HG02981 (cell line): ENCODE results near the gene TDRD10.

Experiments used
- ATAC-seq: cut with Tn5 transposase; IDR thresholded peaks from one replicate; pipeline ENCODE4 v1.9.1; 2021; ENCODE audit warnings: mild to moderate bottlenecking, moderate library complexity; ENCODE audit not compliant: unreplicated experiment

Gene TDRD10, protein sequence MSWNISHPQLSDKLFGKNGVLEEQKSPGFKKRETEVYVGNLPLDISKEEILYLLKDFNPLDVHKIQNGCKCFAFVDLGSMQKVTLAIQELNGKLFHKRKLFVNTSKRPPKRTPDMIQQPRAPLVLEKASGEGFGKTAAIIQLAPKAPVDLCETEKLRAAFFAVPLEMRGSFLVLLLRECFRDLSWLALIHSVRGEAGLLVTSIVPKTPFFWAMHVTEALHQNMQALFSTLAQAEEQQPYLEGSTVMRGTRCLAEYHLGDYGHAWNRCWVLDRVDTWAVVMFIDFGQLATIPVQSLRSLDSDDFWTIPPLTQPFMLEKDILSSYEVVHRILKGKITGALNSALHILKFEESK

DNA sequence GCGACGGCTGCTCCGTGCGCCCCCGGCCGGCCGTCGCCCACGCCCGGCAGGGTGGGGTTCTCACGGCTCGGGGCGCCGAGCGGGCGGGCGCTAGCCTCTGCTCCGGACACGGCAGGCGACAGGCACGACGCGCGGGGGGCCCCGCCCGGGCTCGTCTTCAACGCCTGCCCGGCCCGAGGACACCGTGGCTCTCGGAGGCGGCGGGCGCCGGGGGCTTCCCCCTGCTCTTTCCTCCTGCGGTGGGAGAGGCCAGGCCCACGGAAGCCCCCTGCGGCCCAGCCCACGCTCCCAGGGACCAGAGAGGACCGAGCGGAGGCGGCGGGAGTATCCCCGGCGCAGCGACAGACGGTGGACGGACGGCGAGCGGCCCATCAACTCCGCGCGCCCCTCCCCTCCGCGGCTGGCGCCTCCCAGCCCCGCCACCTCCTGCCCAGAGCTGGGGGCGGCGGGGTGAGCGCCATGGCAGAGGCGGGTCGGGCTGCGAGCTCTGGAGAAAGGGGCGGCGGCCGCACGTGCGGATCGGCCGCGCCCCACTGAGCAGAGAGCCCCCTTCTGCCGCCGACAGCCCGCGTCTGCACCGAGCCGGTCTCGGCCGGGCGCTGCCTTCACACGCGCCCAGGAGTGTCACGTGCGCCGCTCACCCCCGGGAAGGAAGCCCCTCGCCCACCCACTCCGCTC, at the start of gene TDRD10, which contains the start of gene SHE:
TSS of gene TDRD10 (plus strand) at position 154 of the 678 bp plus-strand sequence. CDS start 4,685 bp downstream, outside the sequence.
TSS of gene SHE (minus strand) at position 347 of the 678 bp plus-strand sequence. CDS start 386 bp downstream, outside the sequence.
- ATAC-seq: no peak

DNA sequence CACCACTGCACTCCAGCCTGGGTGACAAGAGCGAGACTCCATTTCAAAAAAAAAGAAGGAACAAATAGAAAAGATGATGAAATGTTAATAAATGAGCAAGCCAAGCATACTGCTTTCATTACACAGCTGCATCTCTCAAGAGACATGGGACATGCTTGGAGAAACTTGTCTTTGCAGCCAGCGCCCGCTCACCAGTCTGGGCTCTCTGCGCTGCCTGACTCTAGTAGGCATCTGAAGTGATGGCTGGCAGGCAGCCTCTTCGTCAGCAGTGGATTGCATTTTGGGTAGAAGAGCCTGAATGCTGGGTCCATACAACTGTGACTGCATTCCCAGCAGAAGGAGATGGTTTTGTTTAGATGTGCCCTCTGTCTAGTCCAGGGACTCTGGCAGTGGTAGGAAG, 48.9 kb upstream of the TDRD10 start:
- no peak for ATAC-seq

DNA sequence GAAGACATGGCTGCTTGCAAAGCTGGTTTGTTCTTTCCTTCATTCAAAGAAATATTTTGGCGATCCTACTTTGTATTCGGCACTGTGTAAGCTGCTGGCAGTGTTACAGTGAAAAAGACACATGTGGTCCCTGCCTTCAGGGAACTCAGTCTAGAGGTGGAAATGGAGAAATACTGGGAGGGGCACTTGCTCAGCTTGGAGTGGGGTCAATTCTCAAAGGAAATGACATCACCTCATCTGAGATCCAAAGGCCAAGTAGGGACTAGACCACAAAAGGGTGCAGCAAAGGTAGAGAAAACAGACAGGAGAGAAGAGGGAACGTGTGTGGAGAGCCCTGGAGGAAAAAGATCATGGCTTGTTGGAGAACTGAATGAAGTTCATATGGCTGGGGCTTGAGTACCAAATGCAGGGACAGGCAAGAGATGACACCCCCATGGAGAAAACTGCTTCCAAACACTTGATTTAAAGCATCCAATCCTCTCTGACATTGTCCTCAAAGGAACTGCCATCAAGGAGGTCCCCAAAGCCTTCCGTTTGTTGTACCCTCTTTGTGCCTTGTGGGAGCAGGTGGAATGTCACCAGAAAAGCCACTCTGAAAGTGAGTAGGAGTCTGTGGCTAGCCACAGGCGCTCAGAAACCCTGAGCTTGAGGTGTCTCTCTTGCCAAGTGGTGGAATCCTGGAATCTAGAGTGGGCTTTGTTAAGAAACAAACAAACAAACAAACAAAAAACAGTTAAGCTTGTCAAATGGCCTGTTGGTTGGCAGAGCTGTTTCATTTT, 48.3 kb upstream of the TDRD10 start:
- ATAC-seq: no peak

DNA sequence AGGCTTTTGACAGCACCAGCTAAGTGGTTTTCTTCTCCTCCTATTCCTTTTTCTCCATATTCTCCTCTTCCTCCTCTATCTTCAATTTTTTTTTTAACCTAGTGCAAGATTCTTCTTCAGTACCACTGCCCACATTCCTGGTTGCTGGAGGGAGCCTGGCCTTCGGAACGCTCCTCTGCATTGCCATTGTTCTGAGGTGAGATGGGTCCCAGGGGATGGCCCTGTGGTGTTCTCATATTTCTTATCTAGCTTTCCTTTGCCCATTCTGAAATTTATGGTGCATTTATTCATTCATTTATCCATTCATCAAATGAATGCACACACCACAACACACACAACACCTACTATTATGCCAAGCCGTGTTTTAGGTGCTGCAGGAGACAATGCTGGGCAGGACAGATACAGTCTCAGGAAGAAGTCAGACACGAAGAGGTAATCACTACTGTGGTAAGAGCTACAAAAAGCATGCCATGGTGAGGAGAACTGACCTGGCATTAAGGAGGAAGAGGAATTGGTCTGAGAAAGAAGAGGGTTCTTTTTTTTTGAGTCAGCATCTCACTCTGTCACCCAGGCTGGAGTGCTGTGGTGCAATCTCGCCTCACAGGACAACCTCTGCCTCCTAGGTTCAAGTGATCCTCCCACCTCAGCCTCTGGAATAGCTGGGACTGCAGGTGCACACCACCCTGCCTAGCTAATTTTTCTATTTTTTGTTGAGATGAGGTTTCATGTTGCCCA, 47.5 kb upstream of the TDRD10 start:
- ATAC-seq: no peak

DNA sequence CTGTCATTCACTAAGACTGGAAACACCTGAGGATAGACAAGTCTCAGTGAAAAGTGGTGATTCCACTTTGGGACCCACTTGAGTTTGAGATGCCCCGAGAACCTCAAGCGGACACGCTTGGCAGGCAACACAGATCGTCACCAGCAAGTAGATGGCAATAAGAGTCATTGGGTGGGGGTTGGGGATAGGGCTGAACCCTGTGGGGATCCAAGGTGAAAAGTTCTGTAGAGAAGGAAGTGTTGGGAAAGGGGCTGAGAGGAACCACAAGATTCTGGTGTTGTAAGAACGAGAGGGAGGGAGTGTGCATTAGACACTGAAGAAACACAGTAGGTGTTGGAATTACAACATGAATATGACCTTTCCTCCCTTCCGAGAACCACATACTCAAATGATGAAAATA, 45.4 kb upstream of the TDRD10 start:
- ATAC-seq: no peak

DNA sequence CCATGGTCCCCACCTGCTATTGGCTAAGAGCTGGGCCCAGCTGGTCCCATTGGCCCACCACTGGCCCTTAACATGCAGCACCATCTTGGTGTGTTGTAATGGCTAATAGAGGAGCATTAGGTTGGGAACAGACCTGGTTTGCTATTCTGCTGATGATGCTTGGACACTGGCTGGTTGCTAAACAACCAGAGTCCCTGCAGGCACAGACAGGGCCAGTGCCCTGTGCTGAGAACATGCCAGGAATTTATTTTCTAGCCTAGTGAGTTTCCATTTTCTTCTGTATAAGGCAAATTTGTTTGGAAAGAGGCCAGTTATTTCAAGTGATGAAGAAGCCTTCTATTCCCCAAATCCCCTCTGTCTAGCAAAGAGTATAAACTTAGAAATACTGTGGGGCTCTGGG, 42.9 kb upstream of the TDRD10 start:
- no peak for ATAC-seq

DNA sequence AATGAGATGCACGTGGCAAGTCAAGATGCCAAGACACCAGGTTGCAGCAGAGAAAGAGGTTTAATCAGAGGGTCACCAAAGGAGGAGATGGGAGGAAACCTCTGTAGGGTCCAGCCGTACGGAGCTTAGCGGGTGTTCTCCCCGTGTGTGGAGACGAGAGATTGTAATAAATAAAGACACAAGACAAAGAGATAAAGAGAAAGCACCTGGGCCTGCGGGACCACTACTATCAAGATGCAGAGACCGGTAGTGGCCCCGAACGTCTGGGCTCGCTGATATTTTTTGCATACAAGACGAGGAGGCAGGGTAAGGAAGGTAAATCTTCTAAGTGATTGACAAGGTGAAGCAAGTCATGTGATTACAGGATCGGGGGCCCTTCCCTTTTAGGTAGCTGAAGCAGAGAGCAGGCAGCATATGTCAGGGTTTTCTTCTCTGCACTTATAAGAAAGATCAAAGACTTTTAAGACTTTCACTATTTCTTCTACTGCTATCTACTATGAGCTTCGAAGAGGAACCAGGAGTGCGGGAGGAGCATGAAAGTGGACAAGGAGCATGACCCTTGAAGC, 41.2 kb upstream of the TDRD10 start:
- no peak for ATAC-seq

DNA sequence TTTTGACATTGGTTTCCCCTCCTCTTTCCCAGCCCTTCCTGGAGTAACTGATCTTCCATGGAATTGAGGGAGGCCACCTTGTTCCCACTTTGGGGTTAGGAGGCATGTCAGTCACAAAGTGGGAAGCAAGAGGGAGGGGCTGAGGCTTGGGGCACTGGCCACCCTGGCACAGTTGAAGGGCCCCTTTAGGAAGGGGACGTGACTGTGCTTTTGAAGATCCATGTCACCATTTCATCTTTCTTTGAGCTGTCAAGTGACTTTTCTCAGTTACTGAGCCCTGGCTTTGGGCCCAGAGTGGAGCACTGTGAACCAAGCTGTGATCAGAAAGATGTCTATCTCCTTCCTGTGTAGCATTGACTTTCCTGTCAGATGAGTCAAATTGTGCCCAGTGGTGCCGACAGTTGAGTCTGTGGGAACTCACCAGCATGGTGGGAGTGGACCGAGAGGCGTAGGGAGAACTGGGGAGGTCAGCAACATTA, 38.5 kb upstream of the TDRD10 start:
- no peak for ATAC-seq

DNA sequence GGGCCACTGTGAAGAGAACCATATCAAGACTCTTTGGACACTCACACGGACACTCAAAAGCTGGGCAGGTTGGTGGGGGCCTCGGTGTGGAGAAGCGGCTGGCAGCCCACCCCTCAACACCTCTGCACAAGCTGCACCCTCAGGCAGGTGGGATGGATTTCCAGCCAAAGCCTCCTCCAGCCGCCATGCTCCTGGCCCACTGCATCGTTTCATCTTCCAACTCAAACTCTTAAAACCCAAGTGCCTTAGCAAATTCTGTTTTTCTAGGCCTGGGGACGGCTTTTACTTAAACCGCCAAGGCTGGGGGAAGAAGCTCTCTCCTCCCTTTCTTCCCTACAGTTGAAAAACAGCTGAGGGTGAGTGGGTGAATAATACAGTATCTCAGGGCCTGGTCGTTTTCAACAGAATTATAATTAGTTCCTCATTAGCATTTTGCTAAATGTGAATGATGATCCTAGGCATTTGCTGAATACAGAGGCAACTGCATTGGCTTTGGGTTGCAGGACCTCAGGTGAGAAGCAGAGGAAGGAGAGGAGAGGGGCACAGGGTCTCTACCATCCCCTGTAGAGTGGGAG, 36.3 kb upstream of the TDRD10 start:
- ATAC-seq: no peak

DNA sequence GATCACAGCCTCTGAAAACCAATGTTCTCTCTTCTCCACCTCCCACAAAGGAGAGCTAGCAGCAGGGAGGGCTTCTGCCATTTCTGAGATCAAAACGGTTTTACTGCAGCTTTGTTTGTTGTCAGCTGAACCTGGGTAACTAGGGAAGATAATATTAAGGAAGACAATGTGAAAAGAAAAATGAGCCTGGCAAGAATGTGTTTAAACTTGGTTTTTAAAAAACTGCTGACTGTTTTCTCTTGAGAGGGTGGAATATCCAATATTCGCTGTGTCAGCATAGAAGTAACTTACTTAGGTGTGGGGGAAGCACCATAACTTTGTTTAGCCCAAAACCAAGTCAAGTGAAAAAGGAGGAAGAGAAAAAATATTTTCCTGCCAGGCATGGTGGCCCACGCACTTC, 35.8 kb upstream of the TDRD10 start:
- no peak for ATAC-seq

DNA sequence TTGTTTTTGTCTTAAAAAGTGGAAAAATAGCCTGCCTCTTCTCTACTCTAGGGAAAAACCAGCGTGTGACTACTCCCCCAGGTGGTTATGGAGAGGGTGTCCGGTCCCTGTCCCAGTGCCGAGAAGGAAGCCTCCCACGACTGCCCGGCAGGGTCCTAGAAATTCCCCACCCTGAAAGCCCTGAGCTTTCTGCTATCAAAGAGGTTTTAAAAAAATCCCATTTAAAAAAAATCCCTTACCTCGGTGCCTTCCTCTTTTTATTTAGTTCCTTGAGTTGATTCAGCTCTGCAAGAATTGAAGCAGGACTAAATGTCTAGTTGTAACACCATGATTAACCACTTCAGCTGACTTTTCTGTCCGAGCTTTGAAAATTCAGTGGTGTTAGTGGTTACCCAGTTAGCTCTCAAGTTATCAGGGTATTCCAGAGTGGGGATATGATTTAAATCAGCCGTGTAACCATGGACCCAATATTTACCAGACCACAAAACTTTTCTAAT, 35.0 kb upstream of the TDRD10 start:
- no peak for ATAC-seq

DNA sequence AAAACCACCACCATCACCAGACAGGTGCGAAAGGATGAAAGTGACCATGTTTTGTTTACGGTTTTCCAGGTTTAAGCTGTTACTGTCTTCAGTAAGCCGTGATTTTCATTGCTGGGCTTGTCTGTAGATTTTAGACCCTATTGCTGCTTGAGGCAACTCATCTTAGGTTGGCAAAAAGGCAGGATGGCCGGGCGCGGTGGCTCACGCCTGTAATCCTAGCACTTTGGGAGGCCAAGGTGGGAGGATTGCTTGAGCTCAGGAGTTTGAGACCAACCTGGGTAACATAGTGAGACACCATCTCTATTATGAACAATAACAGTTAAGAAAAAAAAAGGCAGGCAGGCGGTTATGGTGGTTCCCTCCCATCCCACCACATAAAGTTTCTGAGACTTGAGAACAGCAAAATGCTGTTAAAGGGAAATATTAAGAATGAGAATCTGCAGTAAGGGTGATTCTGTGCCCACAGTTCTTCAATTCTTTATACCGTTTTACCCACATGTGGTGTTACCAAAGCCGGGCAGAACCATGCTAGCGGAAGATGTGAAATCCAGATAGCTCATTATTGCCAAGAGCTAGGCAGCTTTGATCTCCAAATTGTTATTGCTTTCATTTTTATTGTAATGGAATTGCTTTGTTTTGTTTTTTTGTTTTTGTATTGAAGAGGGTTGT, 34.5 kb upstream of the TDRD10 start:
- ATAC-seq: no peak

DNA sequence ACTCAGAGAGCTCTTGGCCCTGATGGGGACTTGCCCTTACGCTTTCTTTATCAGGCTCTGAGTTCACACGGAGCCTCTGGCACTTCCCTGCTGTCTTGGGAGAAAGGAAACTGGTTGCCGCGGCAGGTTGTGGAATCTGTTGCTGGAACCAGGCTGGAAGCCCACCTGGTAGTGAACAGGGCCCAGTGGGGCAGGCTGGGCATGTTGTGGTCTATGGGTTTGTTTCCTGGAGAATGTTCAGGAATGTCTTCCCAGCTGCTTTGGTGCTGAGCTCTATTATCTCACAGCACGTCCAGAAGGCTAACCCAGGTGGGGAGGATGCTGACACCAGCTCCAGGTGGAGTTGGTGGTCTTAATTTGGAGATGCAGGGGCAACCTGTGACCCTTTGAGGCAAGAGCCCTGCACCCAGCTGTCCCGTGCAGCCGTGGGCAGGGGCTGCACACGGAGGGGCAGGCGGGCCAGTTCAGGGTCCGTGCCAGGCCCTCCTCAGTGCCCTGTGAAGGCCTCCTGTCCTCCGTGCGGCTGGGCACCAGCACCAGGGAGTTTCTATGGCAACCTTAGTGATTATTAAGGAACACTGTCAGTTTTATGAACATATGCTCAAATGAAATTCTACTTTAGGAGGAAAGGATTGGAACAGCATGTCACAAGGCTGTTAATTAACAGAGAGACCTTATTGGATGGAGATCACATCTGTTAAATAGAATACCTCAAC, 33.3 kb upstream of the TDRD10 start:
- no peak for ATAC-seq

DNA sequence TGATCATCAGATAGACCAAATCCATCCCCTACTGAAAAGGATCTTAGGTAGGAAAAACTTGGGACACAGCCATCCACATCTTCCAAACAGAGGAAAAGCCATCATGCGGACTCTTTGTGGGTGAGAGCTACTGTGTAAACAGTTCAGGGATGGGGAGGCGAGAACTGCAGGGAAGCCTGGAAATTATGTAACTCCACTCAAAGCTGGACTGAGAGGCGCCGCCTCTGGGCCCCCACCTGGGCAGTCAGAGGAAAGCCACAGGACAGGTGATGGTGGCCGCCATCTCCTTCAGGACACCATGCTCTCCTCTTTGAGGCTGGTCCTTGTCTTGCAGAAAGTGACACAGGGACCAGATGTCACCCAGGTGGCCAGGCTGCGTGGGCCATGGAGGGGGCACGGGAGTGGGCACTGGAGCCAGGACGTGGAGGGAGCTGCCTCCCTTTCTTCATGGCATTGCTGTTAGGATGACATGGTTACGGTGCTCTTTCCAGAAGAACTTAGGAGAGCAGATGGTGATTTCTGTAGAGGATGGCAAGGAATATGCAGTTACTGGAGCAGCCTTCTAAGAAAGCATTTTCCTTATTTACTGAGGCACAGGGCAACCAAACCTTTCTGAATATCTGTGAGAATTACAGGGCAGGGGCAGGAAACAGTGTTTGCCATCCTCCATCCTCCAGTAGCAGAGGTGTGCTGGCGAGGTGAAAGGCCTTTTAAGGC, 32.0 kb upstream of the TDRD10 start:
- ATAC-seq: no peak

DNA sequence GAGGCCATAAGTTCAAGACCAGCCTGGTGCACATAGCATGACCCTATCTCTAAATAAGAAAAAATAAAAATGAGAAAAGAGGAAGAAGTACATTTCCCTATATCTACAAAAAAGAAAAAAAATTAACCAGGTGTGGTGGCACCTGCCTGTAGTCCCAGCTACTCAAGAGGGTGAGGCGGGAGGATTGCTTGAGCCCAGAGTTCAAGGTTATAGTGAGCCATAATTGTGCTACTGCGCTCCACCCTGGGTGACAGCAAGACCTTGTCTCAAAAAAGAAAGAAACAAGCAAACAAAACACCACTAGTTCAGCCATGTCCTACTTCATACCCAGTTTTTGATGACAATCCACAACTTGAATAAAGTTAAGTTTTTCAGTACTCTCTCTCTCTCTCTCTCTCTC, 30.7 kb upstream of the TDRD10 start:
- ATAC-seq: no peak

DNA sequence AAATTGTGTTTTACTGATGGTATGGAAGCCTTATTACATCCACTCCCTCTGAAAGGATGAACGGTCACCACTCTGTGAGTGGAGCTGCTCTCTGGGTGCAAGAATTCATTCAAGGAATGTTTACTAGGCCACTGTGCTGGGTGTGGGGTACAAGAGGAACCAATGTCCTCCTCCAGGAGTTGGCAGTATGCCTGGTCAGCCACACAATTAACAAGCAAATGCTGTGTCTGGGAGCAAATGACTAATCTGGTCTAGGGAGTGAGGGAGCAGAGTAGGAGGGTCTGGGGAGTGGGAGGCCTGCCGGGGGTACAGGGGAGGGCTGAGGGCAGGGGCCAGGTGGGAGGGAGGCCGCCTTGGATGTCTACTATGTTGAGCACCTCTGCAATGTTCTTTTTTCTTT, 27.2 kb upstream of the TDRD10 start:
- ATAC-seq: no peak

DNA sequence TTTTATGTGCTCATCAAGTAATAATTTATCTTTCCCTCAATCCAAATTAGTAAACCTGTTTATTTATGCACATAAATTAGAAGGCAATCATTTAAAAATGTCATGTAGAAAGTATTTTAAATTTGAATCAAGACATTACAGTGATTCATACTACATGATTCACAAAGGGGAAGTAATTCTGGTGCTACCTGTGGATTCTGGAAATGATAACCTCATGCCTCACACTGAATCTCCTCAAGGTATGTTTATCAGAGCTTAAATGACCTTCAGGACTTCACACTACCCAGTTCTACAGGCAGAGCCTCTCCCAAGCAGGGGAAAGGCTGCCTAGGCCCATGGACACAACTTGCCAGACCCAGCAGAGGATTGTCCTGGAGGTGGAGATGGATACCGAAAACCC, 25.2 kb upstream of the TDRD10 start:
- no peak for ATAC-seq

DNA sequence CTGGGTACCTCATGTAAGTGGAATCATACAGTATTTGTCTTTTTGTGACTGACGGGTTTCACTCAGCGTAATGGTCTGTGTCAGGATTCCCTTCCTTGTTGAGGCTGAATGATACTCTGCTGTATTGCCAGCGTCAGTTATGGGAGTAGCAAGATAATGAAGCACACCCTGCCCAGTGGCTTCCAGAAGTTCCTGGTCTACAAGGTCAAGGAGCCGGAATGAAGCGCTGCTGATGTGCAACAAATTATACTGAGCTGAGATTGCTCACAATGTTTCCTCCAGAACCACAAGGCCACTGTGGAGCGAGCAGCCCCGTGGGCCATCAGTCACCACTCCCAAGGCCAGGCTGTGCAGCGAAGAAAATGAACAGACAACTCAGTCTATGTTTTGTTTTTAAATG, 24.0 kb upstream of the TDRD10 start:
- ATAC-seq: no peak
